GM12872 (cell line): ENCODE results near the gene COL5A3.

ENCODE experiments used
- TF ChIP-seq, protein P1 (sequence below): IDR thresholded peaks from 3 replicates; pipeline ENCODE4 v1.5.1; 2011; ENCODE audit warnings: low read depth, mild to moderate bottlenecking, low read length, moderate library complexity; ENCODE audit not compliant: insufficient read depth

The COL5A3 gene

DNA sequence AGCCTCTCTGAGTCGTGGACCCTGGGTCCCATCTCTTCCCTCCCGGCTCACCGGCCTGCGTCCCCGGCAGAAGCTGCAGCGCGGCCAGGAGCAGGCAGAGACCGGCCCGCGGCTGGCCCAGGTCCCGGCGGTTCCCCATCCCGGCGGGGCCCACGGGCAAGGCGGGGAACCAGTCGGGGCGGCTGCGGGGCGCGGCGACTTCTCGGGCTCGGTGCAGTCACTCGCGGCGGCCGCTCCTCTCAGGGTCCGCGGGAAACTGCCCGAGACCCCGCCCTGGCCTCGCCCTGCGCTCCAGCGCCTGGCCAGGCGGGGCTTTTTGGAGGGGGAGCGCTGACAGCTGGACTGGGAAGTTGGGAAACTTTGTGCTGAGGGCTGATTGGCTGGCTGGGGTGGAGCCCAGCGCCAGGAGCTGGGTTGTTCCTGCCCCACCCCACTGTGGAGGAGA is at the start of gene COL5A3:
Gene COL5A3, minus strand, starts transcription at position 258 of the 445 bp plus-strand sequence. Its CDS starts 119 bp downstream, at position 139.
- TF ChIP-seq, protein P1, sequence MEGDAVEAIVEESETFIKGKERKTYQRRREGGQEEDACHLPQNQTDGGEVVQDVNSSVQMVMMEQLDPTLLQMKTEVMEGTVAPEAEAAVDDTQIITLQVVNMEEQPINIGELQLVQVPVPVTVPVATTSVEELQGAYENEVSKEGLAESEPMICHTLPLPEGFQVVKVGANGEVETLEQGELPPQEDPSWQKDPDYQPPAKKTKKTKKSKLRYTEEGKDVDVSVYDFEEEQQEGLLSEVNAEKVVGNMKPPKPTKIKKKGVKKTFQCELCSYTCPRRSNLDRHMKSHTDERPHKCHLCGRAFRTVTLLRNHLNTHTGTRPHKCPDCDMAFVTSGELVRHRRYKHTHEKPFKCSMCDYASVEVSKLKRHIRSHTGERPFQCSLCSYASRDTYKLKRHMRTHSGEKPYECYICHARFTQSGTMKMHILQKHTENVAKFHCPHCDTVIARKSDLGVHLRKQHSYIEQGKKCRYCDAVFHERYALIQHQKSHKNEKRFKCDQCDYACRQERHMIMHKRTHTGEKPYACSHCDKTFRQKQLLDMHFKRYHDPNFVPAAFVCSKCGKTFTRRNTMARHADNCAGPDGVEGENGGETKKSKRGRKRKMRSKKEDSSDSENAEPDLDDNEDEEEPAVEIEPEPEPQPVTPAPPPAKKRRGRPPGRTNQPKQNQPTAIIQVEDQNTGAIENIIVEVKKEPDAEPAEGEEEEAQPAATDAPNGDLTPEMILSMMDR: no peak

DNA sequence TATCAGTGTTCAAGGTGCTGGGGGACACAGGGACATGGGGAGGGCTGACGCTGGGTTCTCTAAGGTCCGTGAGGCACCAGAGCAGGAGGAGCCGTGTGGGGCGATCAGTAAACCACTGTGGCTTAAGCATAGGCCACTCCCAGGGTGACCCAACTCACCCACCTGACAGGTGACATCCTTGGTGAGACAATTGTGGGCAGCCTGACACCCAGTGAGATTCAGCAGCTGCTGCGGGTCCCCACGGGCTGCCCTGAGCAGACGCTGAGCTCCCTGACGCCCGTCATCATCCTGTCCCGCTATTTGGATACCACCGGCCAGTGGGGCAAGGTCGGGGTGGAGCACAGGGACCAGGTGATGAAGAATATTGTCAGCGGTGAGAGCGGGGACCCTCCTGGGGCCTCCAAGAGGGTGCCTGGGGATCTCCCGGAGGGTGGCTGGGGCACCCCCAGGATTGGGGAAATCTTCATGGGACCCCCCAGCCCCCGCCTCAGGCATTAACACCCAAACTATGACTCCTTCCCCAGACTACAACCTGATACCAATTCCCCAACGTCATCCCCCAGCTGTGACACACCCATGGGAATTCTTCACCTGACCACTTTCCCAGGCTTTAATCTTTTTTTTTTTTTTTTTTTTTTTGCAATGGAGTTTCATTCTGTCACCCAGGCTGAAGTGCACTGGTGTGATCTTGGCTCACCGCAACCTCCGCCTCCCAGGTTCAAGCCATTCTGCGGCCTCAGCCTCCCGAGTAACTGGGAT is 42.5 kb upstream of the COL5A3 start:
- TF ChIP-seq, protein P1: no peak

DNA sequence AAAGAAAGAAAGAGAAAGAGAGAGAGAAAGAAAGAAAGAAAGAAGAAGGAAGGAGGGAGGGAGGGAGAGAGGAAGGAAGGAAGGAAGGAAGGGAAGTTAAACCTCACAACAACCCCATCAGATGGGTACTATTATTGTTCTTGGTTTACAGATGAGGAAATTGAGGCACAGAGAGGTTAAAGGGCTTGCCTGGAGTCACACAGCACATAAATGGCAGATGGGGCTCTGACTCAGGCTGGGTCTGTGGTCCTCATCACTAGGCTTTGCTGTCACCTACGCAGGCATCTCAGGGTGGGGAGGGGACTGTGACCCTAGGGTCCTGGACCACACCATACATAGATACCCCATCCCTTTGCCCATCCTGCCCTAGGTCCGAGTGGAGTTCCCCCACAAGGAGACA is 39.3 kb upstream of the COL5A3 start:
- TF ChIP-seq, protein P1: no peak

DNA sequence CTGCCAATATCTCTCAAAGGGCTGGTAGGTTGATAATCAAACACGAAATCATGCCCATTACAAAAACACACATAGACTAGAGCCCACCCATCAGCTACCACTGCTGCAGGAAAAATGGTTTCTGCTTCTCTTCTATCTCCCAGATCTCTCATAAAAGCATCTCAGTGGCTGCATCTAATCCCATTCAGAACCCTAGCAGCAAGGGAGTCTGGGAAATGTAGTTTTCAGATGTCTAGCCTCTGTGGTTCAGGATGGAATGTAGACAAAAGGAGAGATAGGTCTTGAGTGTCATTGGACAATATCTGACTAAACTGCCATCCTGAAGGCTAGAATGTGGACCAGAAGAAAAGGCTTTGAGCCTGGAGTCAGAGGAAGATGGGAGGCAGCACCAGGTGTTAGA is 35.1 kb upstream of the COL5A3 start:
- TF ChIP-seq, protein P1: no peak

DNA sequence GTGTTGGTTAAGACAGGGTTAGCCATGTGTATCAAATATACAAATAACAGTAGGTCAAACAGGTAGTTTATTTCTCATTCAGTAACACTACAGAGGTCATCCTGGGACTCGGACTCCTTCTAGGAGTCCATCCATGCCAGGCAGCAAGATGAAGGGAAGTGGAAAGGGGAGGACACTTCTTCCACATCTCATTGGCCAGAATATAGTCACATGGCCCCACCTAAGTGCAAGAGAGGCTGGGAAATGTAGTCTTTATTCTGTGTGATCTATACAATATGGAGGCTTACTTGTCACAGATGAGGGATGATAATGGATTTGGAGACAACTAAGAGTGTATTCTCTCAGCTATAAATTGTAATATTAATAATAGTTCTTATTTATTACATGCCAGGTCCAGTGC is 34.1 kb upstream of the COL5A3 start:
- TF ChIP-seq, protein P1: no peak

DNA sequence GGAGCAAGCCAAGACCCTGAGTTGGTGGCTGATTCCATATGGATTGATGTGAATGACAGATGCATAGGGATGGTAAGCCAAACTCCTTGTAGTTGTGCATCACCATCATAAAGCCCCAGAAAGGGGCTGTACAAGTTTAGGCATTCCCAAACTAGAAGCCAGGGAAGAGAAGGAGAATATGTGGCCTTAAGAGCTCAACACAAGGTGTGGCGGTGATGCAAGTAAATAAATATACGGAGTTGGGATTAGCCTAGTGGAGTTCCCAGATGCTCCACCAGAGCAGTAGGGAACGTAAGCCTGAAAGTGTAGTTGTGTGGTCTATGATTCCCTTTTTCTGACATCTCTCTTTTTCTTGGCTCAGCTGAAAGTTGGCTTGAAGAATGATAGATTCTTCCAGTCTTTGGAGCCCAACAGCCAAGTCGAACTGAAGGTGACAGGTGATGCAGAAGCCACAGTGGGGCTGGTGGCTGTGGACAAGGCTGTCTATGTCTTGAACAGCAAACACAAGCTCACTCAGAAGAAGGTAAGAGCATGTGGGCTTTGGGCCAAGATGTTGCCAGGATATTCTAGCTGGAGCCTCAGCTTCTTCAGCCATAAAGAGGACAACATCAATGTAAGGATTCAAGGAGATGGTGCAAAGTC is 33.1 kb upstream of the COL5A3 start:
- TF ChIP-seq, protein P1: no peak

DNA sequence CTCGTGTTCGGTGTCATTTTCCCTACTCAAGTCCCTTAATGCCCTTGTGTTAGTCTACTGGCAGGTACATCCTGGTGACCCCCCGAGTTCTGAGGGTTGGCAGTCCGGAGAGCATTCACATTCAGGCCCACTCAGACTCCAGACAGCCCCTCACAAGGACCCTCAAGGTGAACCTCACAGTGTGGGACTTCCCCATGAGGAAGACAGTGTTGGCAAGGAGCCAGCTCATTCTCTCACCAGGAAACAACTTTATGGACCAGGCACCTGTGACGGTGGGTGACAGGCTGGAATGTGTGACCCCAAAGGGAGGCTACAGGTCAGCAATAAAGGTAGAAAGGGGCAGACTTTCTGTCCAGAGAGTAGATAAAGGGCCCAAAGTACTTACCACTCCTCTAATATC is 27.5 kb upstream of the COL5A3 start:
- TF ChIP-seq, protein P1: no peak
